Effector memory CD8-positive, alpha-beta T cell (primary cell): ENCODE results near the gene ALKBH8.

ENCODE experiments used
- ATAC-seq: fragments of 150-1000 bp; cut with Tn5 transposase; replicated peaks from 2 replicates; pipeline ENCODE4 v1.10.0; 2021; ENCODE audit warnings: mild to moderate bottlenecking, moderate library complexity
- DNase-seq, 3 experiments: peaks; one replicate each; pipeline ENCODE4 v3.0.0; 2021
- H3K27ac Mint-ChIP-seq, 2 donors: one replicate each; pipeline ENCODE4 v1.8.0; 2022; ENCODE audit warnings: mild to moderate bottlenecking in 2 of 2, mixed read lengths in 2 of 2, moderate library complexity in 2 of 2
- H3K27me3 Mint-ChIP-seq, 2 donors: one replicate each; pipeline ENCODE4 v1.8.0; 2022; ENCODE audit warnings: mixed read lengths in 2 of 2
- H3K36me3 Mint-ChIP-seq: one replicate; pipeline ENCODE4 v1.8.0; 2022; ENCODE audit warnings: mild to moderate bottlenecking, moderate library complexity, mixed read lengths; ENCODE audit not compliant: insufficient read depth
- H3K4me1 Mint-ChIP-seq, 2 donors: one replicate each; pipeline ENCODE4 v1.8.0; 2022; ENCODE audit warnings: low read depth in 2 of 2, mixed read lengths in 2 of 2
- H3K4me3 Mint-ChIP-seq, 2 donors: one replicate each; pipeline ENCODE4 v1.8.0; 2022; ENCODE audit warnings: mild to moderate bottlenecking in 2 of 2, mixed read lengths in 2 of 2, moderate library complexity in 2 of 2
- H3K9me3 Mint-ChIP-seq, 2 donors: one replicate each; pipeline ENCODE4 v1.8.0; 2022; ENCODE audit warnings: mixed read lengths in 2 of 2
- total RNA-seq, 9 experiments: gene quantifications; one replicate each; lab custom pipeline; 2026; lab: John Stamatoyannopoulos, UW

ALKBH8 gene, protein sequence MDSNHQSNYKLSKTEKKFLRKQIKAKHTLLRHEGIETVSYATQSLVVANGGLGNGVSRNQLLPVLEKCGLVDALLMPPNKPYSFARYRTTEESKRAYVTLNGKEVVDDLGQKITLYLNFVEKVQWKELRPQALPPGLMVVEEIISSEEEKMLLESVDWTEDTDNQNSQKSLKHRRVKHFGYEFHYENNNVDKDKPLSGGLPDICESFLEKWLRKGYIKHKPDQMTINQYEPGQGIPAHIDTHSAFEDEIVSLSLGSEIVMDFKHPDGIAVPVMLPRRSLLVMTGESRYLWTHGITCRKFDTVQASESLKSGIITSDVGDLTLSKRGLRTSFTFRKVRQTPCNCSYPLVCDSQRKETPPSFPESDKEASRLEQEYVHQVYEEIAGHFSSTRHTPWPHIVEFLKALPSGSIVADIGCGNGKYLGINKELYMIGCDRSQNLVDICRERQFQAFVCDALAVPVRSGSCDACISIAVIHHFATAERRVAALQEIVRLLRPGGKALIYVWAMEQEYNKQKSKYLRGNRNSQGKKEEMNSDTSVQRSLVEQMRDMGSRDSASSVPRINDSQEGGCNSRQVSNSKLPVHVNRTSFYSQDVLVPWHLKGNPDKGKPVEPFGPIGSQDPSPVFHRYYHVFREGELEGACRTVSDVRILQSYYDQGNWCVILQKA
- 14.8 to 62.9 (median 35.0) reads per million in 9 experiments for total RNA-seq

DNA sequence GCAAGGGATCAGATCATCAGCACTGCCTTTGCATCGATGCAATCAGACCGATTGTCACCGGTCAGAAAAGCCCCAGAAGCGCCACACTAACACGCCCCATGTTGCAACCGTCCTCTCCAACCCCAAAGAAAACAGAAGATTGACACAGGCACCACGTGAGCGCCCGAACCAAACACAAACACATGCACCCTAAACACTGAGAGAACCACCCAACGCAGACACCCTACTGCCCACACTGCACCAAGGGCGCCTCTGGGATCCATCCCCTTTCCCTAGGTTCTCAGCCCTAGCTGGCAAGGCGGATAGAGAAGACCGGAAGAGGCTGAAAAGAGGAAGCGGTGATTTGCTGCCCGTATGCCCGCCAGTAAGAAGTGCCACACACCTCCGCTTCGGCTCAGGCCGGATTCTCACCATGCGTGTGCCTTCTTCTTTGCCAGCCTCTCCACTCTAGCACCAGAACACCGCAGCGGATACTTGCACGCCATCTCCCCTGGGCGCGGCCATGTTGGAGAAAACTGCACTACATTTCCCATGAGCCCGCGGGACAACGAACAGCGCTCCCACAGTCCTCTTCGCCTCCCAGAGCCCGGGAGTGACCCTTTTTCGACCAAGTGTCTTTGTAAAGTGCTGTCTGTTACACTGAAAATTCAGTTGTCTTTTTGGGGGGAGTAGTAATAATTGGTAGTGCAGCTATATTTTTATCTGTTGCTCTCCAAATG lies at the start of gene ALKBH8:
TSS of gene ALKBH8 (minus strand) at position 517 of the 719 bp plus-strand sequence. CDS start 4,842 bp downstream, outside the sequence.
- Mint-ChIP-seq H3K9me3 (no peaks in the 10 kb centered on the region), H3K36me3 (no peaks in the 10 kb centered on the region), H3K4me3 (peak within 1 kb of the TSS; percentile 94 to 98), H3K27me3 (no peaks in the 10 kb centered on the region), H3K4me1 (peaks cover 26 to 45% of the 10 kb centered on the region in 2 donors), H3K27ac (peak within 1 kb of the TSS; percentile 95)
- ATAC-seq (peak; percentile 91), DNase-seq (peak; percentile 70 to 79 (median 72))

DNA sequence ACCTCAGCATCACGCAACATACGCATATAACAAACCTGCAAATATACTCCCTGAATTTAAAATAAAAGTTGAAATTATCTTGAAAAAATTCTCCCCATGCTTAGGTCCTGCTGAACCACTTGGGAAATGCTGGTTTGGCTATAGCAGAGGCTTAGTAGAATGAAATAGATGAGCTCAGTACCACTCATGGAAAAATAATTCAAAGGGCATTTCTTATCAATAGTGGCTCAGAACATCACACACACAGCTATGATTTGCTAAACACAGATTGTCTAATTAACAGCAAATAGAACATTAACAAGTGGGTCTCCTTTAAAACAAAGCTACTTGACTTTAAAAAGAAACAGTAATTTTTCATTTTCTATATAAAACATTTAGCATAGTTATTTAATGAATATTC lies 46.9 kb upstream of the ALKBH8 start:
- no peak for DNase-seq
- ATAC-seq = no peak
- Mint-ChIP-seq H3K4me3 (no peak overlapping the region), H3K9me3 (no peaks in the 10 kb centered on the region), H3K4me1 (no peaks in the 10 kb centered on the region), H3K36me3 (no peaks in the 10 kb centered on the region), H3K27ac (no peak overlapping the region), H3K27me3 (peaks cover 30 to 39% of the 10 kb centered on the region in 2 donors)

DNA sequence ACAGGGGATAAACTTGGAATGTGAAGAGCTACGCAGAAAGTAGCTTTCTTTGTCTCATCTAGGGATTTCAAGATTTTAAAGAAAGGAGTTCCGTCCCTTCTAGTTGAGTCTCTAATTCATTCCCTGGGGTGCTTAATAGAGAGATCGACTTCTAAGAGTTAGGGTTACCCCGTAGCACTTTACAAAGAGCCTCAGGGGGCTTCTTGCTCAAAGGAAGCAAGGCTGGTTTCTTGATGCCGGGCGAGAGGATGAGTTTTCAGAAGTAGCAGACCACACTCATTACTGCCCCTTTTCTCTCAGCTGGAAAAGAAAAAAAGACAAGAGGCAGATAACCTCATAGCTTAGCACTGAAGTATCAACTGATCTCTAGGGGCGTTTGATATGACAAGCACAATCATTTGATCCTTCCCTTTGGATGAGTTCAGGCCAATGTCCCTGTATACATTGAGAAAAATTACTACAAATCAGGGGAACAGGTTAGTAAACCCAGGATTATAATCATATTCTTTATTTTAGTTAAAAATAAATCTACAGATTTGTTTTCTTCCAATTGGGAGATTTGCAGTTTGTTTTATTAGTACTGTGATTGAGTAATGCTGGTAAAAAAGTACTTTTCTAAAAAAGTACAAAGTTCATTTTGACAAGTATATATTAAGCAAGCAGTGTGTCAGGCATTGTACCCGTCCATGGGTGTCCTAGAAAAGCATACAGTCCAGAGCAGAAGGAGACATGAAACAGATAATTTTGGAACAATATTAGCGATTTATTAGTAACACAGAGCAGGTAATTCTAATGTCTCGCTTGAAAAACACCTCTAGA lies 44.1 kb upstream of the ALKBH8 start:
- no peaks in the 10 kb centered on the region for H3K36me3 Mint-ChIP-seq
- no peak overlapping the region for H3K27ac Mint-ChIP-seq
- no peak overlapping the region for H3K4me3 Mint-ChIP-seq
- H3K4me1 Mint-ChIP-seq = no peaks in the 10 kb centered on the region
- no peak for ATAC-seq
- H3K27me3 Mint-ChIP-seq = peaks cover 44% of the 10 kb centered on the region in 2 donors
- DNase-seq = no peak
- H3K9me3 Mint-ChIP-seq = no peaks in the 10 kb centered on the region

DNA sequence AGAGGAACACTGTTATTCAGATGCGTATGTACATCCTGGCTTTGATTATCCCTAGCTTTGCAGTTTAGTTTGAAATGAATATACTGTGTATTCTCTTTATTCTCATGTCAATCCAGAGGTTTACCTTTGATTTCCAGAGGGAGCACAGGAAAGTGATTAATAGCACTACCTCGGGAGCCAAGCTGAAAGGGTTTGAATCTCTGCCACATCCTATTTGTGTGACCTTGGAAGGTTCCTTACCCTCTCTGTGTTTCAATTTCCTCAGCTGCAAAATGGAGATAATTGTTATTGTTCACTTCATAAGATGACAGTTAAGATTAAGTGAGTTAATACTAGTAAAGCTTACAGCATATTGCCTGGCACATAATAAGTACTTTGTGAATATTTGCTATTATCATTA lies 43.3 kb upstream of the ALKBH8 start:
- Mint-ChIP-seq H3K9me3 (no peaks in the 10 kb centered on the region), H3K27me3 (peaks cover 51 to 52% of the 10 kb centered on the region in 2 donors), H3K4me1 (no peaks in the 10 kb centered on the region), H3K4me3 (no peak overlapping the region), H3K27ac (no peak overlapping the region), H3K36me3 (no peaks in the 10 kb centered on the region)
- no peak for DNase-seq
- no peak for ATAC-seq

DNA sequence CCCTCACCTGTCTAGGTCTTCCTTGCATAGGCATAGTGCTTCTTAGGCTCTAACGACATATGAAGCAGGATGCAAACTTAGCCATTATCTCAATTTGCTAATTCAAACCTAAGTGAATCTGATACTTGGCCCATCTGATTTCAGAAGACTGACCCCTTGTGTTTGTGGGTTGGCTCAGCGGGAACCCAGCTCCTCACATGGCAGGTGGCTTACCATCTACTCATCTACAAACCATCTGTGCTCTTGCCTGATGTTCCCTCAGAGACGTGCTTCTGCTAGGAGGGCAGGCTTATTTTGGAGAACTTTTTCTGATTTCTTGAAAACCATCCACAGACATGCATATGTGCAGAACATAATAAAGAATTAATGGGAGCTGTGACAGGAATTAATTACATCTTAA lies 40.6 kb upstream of the ALKBH8 start:
- H3K36me3 Mint-ChIP-seq = no peaks in the 10 kb centered on the region
- no peak overlapping the region for H3K27ac Mint-ChIP-seq
- no peak for DNase-seq
- no peaks in the 10 kb centered on the region for H3K4me1 Mint-ChIP-seq
- ATAC-seq = no peak
- peaks cover 71 to 74% of the 10 kb centered on the region in 2 donors for H3K27me3 Mint-ChIP-seq
- H3K4me3 Mint-ChIP-seq = no peak overlapping the region
- no peaks in the 10 kb centered on the region for H3K9me3 Mint-ChIP-seq

DNA sequence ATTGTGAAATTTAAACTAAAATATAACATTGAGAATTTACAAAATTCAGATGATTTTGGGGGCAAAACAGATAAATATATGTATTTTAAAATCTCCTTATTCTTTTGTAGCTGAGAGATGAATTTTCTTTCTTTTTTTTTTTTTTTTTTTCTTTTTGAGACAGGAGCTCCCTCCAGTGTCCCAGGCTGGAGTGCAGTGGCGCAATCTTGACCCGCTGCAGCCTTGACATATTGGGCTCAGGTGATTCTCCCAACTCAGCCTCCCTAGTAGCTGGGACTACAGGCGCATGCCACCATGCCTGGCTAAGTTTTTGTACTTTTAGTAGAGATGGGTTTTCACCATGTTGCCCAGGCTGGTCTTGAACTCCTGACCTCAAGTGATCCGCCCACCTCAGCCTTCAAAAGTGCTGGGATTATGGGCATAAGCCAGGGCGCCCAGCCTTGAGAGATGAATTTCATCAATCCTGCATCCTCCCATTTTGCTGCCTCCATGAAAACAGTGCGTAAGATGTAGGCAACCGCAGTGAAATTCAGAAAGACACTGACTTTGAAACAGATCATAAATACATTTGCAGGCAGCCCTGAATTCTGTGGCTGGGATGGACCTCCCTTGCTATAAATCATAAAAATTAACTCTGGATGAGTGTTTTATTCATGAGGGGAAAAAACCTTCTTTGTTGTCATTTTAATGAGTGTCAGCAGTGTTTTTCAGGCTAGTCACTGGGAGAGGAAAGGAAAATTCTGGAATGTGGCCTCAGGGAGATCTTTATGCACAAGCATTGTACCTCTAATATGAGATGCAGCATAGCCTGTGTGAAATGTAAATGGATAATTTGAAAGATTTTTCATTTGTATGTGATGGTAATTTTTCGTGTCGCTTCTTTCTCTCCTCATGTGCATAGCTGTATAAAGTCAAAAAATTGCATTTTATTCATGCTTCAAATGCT lies 39.8 kb upstream of the ALKBH8 start:
- no peaks in the 10 kb centered on the region for H3K4me1 Mint-ChIP-seq
- H3K36me3 Mint-ChIP-seq = no peaks in the 10 kb centered on the region
- peaks cover 74% of the 10 kb centered on the region in 2 donors for H3K27me3 Mint-ChIP-seq
- H3K4me3 Mint-ChIP-seq = no peak overlapping the region
- ATAC-seq = no peak
- no peaks in the 10 kb centered on the region for H3K9me3 Mint-ChIP-seq
- no peak for DNase-seq
- no peak overlapping the region for H3K27ac Mint-ChIP-seq

DNA sequence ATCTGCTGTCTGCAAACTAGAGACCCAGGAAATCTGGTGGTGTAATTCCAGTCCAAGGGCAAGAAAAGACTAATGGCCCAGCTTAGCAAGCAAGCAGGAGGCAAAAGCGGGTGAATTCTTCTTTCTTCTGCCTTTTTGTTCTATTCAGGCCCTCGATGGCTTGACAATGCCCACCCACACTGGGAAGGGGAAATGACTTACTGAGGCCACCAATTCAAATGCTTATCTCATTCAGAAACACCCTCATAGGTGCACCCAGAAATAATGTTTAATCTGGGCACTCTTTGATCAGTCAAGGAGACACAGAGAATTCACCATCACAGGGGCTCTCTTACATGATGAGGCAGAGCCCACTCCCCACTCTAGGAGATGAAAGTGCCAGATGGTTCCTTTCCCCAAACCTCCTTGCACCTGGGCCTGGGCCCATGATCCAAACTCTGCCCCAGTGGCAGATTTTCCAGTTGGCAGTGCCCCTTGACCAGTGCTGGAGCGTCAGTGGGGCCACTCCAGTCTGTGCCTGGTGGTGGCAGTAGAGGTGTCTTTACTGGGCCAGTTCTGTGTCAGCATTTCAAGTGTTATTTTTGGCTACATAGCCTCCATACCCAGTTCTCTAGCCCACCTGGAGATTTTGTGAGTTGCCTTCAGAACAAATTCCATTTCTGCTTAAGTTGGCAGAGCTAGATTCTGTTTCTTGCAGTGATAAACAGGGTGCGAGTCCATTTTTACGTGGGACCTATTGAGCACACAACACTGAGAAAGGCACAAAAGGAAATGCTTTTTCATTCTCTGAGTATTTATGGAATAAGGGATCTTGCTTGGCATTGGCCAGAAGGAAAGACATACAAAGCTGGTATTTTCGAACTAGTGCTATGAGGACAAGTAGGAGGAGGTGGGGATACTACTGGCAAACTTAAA lies 32.9 kb upstream of the ALKBH8 start:
- ATAC-seq (no peak), DNase-seq (no peak)
- H3K4me1 Mint-ChIP-seq = peaks cover 0 to 2% of the 10 kb centered on the region in 2 donors
- no peaks in the 10 kb centered on the region for H3K9me3 Mint-ChIP-seq
- no peak overlapping the region for H3K27ac Mint-ChIP-seq
- H3K27me3 Mint-ChIP-seq = peaks cover 59 to 63% of the 10 kb centered on the region in 2 donors
- H3K4me3 Mint-ChIP-seq = no peak overlapping the region
- no peaks in the 10 kb centered on the region for H3K36me3 Mint-ChIP-seq

DNA sequence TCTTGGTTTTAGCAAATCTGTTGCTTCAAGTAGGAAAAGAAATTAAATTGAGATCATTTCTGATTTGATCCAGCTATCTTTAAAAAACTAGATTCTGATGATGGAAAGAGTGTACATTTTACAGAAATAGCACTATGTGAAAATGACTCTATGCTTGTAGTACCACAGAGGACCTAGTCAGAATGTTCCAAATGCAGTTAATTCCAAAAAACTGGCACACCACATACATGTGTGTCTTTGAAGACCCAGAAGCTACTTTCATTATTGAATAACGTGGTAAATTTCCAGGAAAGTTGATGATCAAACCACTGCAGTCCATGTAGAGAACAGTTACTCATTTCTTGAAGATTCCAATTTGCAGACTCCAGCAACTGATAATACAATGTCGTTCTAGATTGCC lies 29.2 kb upstream of the ALKBH8 start:
- peaks cover 64 to 79% of the 10 kb centered on the region in 2 donors for H3K27me3 Mint-ChIP-seq
- H3K27ac Mint-ChIP-seq = no peak overlapping the region
- H3K4me3 Mint-ChIP-seq = no peak overlapping the region
- no peaks in the 10 kb centered on the region for H3K9me3 Mint-ChIP-seq
- no peak for ATAC-seq
- H3K4me1 Mint-ChIP-seq = peaks cover 22 to 24% of the 10 kb centered on the region in 2 donors
- H3K36me3 Mint-ChIP-seq = peaks cover 9% of the 10 kb centered on the region
- no peak for DNase-seq

DNA sequence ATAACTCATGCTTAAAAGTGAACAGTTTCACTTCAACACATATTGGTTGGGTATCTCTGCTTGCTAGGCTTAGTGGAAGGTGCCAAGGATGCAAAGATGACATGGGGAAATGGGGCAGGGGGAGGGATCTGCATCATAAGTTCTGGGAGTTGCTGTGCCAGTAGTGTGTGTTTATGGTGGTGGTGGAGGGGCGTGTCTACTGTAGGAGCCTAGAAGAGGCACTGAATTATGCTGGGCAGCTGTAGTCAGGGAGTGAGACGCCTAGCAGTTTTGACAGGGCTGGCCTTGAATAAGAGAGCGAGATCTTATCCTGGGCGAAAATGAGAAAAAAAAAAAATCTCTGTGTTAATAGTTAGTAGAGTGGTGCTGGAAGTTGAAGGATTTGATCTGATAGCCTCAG lies 28.4 kb upstream of the ALKBH8 start:
- DNase-seq (no peak), ATAC-seq (no peak)
- peaks cover 9% of the 10 kb centered on the region for H3K36me3 Mint-ChIP-seq
- no peak overlapping the region for H3K27ac Mint-ChIP-seq
- peaks cover 70 to 81% of the 10 kb centered on the region in 2 donors for H3K27me3 Mint-ChIP-seq
- no peak overlapping the region for H3K4me3 Mint-ChIP-seq
- H3K4me1 Mint-ChIP-seq = peaks cover 22 to 26% of the 10 kb centered on the region in 2 donors
- no peaks in the 10 kb centered on the region for H3K9me3 Mint-ChIP-seq

DNA sequence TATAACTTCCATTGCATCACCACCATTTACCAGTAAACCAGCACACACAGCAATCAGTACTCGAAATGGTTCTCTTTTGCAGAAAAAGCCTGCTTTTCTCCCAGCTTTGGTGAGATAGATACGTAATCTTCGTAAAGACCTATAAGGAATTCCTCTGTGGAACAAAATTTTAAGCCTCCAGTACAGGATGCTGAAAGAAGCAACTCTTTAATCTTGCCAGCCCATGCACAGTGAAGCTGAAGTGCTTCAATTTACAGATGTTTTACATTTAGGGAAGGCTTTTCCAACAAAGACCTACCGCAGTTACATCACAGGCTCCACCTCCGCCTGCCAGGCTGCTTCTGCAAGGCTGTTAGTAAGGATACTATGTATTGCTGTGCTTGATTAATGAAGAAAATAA lies 27.3 kb upstream of the ALKBH8 start:
- H3K27me3 Mint-ChIP-seq = peaks cover 71 to 81% of the 10 kb centered on the region in 2 donors
- no peak overlapping the region for H3K27ac Mint-ChIP-seq
- DNase-seq (no peak), ATAC-seq (no peak)
- H3K4me1 Mint-ChIP-seq = peaks cover 22 to 26% of the 10 kb centered on the region in 2 donors
- H3K9me3 Mint-ChIP-seq = no peaks in the 10 kb centered on the region
- peaks cover 9% of the 10 kb centered on the region for H3K36me3 Mint-ChIP-seq
- no peak overlapping the region for H3K4me3 Mint-ChIP-seq

DNA sequence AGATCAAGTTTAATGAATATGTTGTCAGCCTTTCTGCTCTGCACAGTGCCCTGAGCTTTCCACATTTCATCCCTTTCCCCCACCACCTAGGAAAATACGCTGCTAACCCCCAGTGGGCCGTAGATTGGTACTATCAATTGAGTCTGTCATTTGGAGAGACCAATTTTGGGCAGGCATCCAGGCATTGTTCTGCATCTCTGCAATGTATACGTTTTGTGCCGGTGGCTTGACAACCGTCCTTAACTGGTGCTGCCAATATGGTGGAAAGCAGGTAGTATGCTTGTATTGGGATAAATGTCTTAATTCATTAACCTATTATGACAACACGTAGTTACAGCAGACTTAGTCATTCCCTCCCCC lies 26.7 kb upstream of the ALKBH8 start:
- H3K4me1 Mint-ChIP-seq = peaks cover 22 to 26% of the 10 kb centered on the region in 2 donors
- H3K4me3 Mint-ChIP-seq = peak overlapping the region; percentile 90 to 93
- no peaks in the 10 kb centered on the region for H3K9me3 Mint-ChIP-seq
- ATAC-seq (no peak), DNase-seq (no peak)
- H3K36me3 Mint-ChIP-seq = peaks cover 9% of the 10 kb centered on the region
- H3K27ac Mint-ChIP-seq = no peak overlapping the region
- peaks cover 71 to 81% of the 10 kb centered on the region in 2 donors for H3K27me3 Mint-ChIP-seq
